Measurements from ENCODE around the gene ATOSB. TPM values are rescaled to one million over a fixed set of nuclear protein-coding genes. Genes with fewer than 3 reads are reported as not detected.

The ATOSB gene
- total and polyA plus RNA-seq, 4 donors: 2.8 to 29.8 (median 5.6) TPM

Other genes with a start within 250 kb of the ATOSB start
- gene PHF24, start 157.6 kb downstream of the ATOSB start, total RNA-seq: under 1 TPM; 0.05 to 0.17 TPM
- under 1 TPM; 0.01 to 0.03 TPM for gene PHF24, start 157.6 kb downstream of the ATOSB start, polyA plus RNA-seq
- 1 to 10 TPM; 1.4 to 2.1 TPM for gene DNAJB5, start 126.1 kb downstream of the ATOSB start, total RNA-seq
- 1 to 10 TPM in 1 of 2 donors, under 1 TPM in 1; 0.76 to 2.3 TPM for gene DNAJB5, start 126.1 kb downstream of the ATOSB start, polyA plus RNA-seq
- gene VCP, start 43.2 kb downstream of the ATOSB start, total RNA-seq: 100 to 1,000 TPM; 175 to 248 TPM
- gene VCP, start 43.2 kb downstream of the ATOSB start, polyA plus RNA-seq: 100 to 1,000 TPM in 1 of 2 donors, 10 to 100 TPM in 1; 57.6 to 131 TPM
- gene FANCG, start 35.9 kb downstream of the ATOSB start, total RNA-seq: 10 to 100 TPM in 1 of 2 donors, 1 to 10 TPM in 1; 4.4 to 16.0 TPM
- 1 to 10 TPM; 1.7 to 3.5 TPM for gene FANCG, start 35.9 kb downstream of the ATOSB start, polyA plus RNA-seq
- gene PIGO, start 19.3 kb downstream of the ATOSB start, total RNA-seq: 10 to 100 TPM; 10.5 to 15.7 TPM
- gene PIGO, start 19.3 kb downstream of the ATOSB start, polyA plus RNA-seq: 10 to 100 TPM; 15.2 to 16.0 TPM
- 10 to 100 TPM; 77.8 to 85.1 TPM for gene STOML2, start 12.7 kb downstream of the ATOSB start, total RNA-seq
- gene STOML2, start 12.7 kb downstream of the ATOSB start, polyA plus RNA-seq: 10 to 100 TPM; 77.9 to 96.8 TPM
- 10 to 100 TPM; 12.5 to 25.7 TPM for gene UNC13B, start 46.1 kb upstream of the ATOSB start, total RNA-seq
- gene UNC13B, start 46.1 kb upstream of the ATOSB start, polyA plus RNA-seq: 10 to 100 TPM in 1 of 2 donors, 1 to 10 TPM in 1; 5.5 to 11.4 TPM

Data from liver (tissue), 4 donors.